ENCODE data around the gene FBRS.

Gene FBRS

GRCh38 chr16:30644334-30644830 lies 13.8 kb upstream of the FBRS start:
- DNase-seq (ENCODE audit: low spot score) = no peak

- DNase-seq (ENCODE audit: low spot score) = no peak
Observed at GRCh38 chr16:30645727-30646126, 12.5 kb upstream of the FBRS start.

GRCh38 chr16:30647274-30647571 lies 11.0 kb upstream of the FBRS start:
- DNase-seq (ENCODE audit: low spot score) = no peak

GRCh38 chr16:30649725-30650368 lies 8.4 kb upstream of the FBRS start:
- DNase-seq (ENCODE audit: low spot score) = peak; percentile 6

GRCh38 chr16:30650369-30651123 lies 7.7 kb upstream of the FBRS start, which contains the start of gene PRR14:
TSS of gene PRR14 (plus strand) at chr16:30650960. CDS start at chr16:30651646, 686 bp downstream.
- peak; percentile 100 for DNase-seq (ENCODE audit: low spot score)

- peak; percentile 77 for DNase-seq (ENCODE audit: low spot score)
Observed at GRCh38 chr16:30651124-30652004, 6.9 kb upstream of the FBRS start.

GRCh38 chr16:30652005-30652296 lies 6.3 kb upstream of the FBRS start:
- DNase-seq (ENCODE audit: low spot score) = no peak

- no peak for DNase-seq (ENCODE audit: low spot score)
Observed at GRCh38 chr16:30652718-30653117, 5.5 kb upstream of the FBRS start.

GRCh38 chr16:30654856-30655255 lies 3.4 kb upstream of the FBRS start:
- no peak for DNase-seq (ENCODE audit: low spot score)

GRCh38 chr16:30655815-30656347 lies 2.4 kb upstream of the FBRS start:
- no peak for DNase-seq (ENCODE audit: low spot score)

- no peak for DNase-seq (ENCODE audit: low spot score)
Observed at GRCh38 chr16:30656388-30656787, 1.8 kb upstream of the FBRS start.

GRCh38 chr16:30656974-30657865 lies 1.0 kb upstream of the FBRS start:
- DNase-seq (ENCODE audit: low spot score) = no peak

GRCh38 chr16:30658731-30659506 lies 688 bp downstream of the FBRS start:
- DNase-seq (ENCODE audit: low spot score) = peak; percentile 97

GRCh38 chr16:30659507-30660423 lies 1.5 kb downstream of the FBRS start:
- peak; percentile 55 for DNase-seq (ENCODE audit: low spot score)

GRCh38 chr16:30660424-30661261 lies 2.4 kb downstream of the FBRS start:
- peak; percentile 89 for DNase-seq (ENCODE audit: low spot score)

- no peak for DNase-seq (ENCODE audit: low spot score)
Observed at GRCh38 chr16:30662449-30662848, 4.2 kb downstream of the FBRS start.

- DNase-seq (ENCODE audit: low spot score) = no peak
Observed at GRCh38 chr16:30663038-30663437, 4.8 kb downstream of the FBRS start.

- DNase-seq (ENCODE audit: low spot score) = no peak
Observed at GRCh38 chr16:30663820-30664219, 5.6 kb downstream of the FBRS start.
